HG02798 (cell line): ENCODE measurements around the gene ZNF710.

Experiments used
- ATAC-seq: cut with Tn5 transposase; IDR thresholded peaks from one replicate; pipeline ENCODE4 v1.9.1; 2021; ENCODE audit warnings: mild to moderate bottlenecking; ENCODE audit not compliant: unreplicated experiment, poor library complexity

Gene ZNF710

DNA sequence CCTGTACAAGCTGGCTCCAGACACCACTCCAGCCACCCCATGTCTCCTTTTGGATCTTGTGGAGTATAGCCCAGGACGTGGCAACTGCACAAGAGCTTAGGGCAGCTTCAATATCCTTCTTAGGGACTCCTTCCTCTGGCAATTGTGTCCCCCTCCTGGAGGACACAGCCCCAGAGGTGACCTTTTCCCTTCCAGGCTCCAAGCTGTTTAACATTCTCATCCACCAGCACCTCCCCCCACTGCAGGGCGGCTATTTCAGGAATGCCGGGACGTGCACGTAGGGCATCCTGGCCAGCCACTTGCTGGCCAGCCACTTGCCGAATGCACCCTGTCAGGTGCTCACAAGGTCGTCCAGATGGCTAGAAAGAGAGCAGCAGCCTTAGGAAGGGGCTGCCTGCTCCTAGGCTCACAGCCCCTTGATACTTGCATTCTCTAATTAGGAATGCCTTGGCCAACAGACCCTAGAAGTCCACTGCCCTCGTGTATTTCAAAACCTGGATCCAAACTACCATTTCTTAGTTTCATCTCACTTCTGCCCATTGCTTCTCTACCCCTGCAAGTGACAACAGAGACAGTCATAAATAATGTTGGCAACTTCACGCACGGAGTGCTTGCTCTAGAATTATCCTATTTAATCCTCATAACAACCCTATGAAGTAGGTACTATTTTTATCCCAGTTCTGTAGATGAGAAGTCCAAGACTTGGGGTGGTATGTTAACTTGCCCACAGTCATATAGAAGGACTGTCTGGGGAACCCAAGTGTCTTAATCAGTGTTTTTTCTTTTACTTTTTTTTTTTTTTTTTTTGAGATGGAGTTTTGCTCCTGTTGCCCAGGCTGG lies 125.7 kb downstream of the ZNF710 start:
- no peak for ATAC-seq

- ATAC-seq, result no peak
Observed at GRCh38 chr15:90130291-90130690, 129.2 kb downstream of the ZNF710 start.
